ENCODE data around the gene DMTF1. TPM values are rescaled to one million over a fixed set of nuclear protein-coding genes. Genes with fewer than 3 reads are reported as not detected.

DMTF1 gene
- polyA plus RNA-seq, 3 donors, result 4.9 to 108 (median 8.3) TPM

DNA sequence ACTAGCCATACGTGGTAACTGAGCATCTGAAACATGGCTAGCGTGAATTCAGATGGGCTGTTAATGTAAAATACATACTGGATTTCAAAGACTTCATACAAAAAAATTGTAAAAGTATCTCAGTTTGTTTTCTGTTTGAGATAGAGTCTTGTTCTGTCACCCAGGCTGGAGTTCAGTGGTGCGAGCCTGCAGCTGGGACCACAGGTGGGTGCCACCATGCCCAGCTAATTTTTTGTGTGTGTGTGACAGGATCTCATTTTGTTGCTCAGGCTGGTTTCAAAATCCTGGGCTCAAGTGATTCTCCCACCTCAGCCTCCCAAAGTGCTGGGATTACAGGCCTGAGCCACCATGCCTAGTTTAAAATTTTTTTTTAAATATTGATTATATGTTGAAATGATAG, 62.8 kb downstream of the DMTF1 start:
- Histone ChIP-seq H3K27ac (ENCODE audit: low read depth in 1 of 2, low read length in 2 of 2) (no peak overlapping the region), H3K9ac (ENCODE audit: insufficient read depth, low read length, poor library complexity, severe bottlenecking) (no peak overlapping the region), H3K4me2 (replicated peaks; ENCODE audit: extremely low read depth, low read length, poor library complexity, severe bottlenecking) (no peak overlapping the region), H4K20me1 (ENCODE audit: insufficient read depth, low read length) (peaks cover 90% of the 10 kb centered on the region), H3K4me1 (ENCODE audit: control insufficient read depth in 1 of 2, insufficient read depth in 2 of 2, low read length in 2 of 2) (peaks cover 29 to 44% of the 10 kb centered on the region in 2 donors), H3K79me2 (ENCODE audit: insufficient read depth, low read length) (peaks cover 95% of the 10 kb centered on the region), H3K4me3 (replicated peaks in 1 of 3; ENCODE audit: low read depth in 2 of 3, low read length in 3 of 3) (no peak overlapping the region), H2AFZ (ENCODE audit: insufficient read depth, low read depth, low read length, poor library complexity, severe bottlenecking) (no peak overlapping the region), H3K27me3 (ENCODE audit: control insufficient read depth in 2 of 2, insufficient read depth in 2 of 2, low read length in 2 of 2) (no peaks in the 10 kb centered on the region), H3K9me3 (replicated peaks in 1 of 2; ENCODE audit: control insufficient read depth in 1 of 2, insufficient read depth in 1 of 2, low read length in 2 of 2) (no peaks in the 10 kb centered on the region), H3K36me3 (replicated peaks in 1 of 2; ENCODE audit: control insufficient read depth in 1 of 2, insufficient read depth in 2 of 2, low read length in 2 of 2) (peaks cover 5 to 9% of the 10 kb centered on the region in 2 donors)
- H3K36me3 Mint-ChIP-seq, result peaks cover 3 to 10% of the 10 kb centered on the region in 2 donors
- H3K27me3 Mint-ChIP-seq (ENCODE audit: low read depth in 3 of 3), result no peaks in the 10 kb centered on the region
- peaks cover 49% of the 10 kb centered on the region for H3K4me1 Mint-ChIP-seq
- intact Hi-C loops (cut with micrococcal nuclease), result loop anchor here (10.0 kb wide), 1 partner anchor 60 kb away; the partner anchor contains the start of gene DMTF1 (in 2 of the 2)
- H3K4me3 Mint-ChIP-seq, result no peak overlapping the region
- no peak overlapping the region for H3K27ac Mint-ChIP-seq
- DNase-seq, result no peak
- WGBS (ENCODE audit: insufficient coverage), result 89% methylated on average over 1 of the region's 3 CpGs
- H3K9me3 Mint-ChIP-seq, result peaks cover 0 to under 1% (median 0%) of the 10 kb centered on the region in 7 donors
- TF ChIP-seq CTCF (IDR thresholded peaks at IDR 0.05), result no peak

DNA sequence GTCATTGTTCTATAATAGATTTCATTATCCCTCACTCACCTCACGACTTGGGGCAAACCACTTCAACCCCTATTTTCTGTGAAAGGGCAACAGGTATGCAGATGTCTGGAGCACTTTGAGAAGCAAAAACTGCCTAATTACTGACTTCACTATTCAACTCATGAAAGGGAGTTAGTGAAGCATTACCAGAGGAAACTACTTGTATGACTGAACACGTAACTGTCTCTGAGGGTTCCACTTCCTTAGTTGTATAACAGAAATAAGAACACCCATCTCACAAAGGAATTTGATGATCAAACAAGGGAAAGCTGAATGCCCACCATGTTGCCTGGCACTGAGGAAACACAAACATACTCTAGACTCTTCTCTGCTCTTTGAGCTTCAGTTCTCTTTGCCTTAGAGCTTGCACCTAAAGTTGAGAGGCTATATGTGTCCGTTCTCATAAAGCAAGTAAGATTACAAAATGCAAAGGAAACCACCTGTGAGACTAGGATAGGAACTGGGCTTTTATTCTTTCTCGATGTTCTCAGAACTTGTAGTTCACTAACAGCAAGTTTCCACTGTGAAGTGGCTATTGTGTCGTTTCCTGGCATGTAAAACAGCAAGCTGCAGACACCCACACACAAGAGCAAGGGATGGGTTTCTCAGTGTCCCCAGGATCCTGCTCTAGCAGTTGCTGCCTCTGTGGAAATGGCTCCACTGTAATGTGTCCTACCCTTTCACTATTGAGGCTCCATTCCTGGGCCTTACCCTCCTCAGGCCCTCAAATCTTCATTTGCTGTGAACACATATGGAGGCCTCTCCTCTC, 64.7 kb downstream of the DMTF1 start:
- peak overlapping the region in 1 of 3 experiments; percentile 98 for H3K4me3 ChIP-seq (replicated peaks in 1 of 3; ENCODE audit: low read depth in 2 of 3, low read length in 3 of 3)
- Mint-ChIP-seq H3K4me3 (peak overlapping the region; percentile 9 to 16), H3K36me3 (peaks cover 0 to 8% of the 10 kb centered on the region in 2 donors), H3K9me3 (peaks cover 0 to 2% (median 0%) of the 10 kb centered on the region in 7 donors), H3K27me3 (ENCODE audit: low read depth in 3 of 3) (peaks cover 0 to 12% (median 10%) of the 10 kb centered on the region in 3 donors), H3K27ac (peak overlapping the region in 4 of 7 donors; percentile 14 to 60 (median 56)), H3K4me1 (peaks cover 56% of the 10 kb centered on the region)
- WGBS (ENCODE audit: insufficient coverage), result 32% methylated on average over 2 of the region's 5 CpGs
- peaks cover 76% of the 10 kb centered on the region for H3K79me2 ChIP-seq (ENCODE audit: insufficient read depth, low read length)
- peaks cover 71% of the 10 kb centered on the region for H4K20me1 ChIP-seq (ENCODE audit: insufficient read depth, low read length)
- H3K9me3 ChIP-seq (replicated peaks in 1 of 2; ENCODE audit: control insufficient read depth in 1 of 2, insufficient read depth in 1 of 2, low read length in 2 of 2), result no peaks in the 10 kb centered on the region
- no peak for TF ChIP-seq CTCF (IDR thresholded peaks at IDR 0.05)
- no peak overlapping the region for H3K9ac ChIP-seq (ENCODE audit: insufficient read depth, low read length, poor library complexity, severe bottlenecking)
- H3K36me3 ChIP-seq (replicated peaks in 1 of 2; ENCODE audit: control insufficient read depth in 1 of 2, insufficient read depth in 2 of 2, low read length in 2 of 2), result peaks cover 0 to 3% of the 10 kb centered on the region in 2 donors
- no peak for DNase-seq
- peak overlapping the region in 1 of 2 donors; percentile 44 for H3K27ac ChIP-seq (ENCODE audit: low read depth in 1 of 2, low read length in 2 of 2)
- peak overlapping the region; percentile 13 for H3K4me2 ChIP-seq (replicated peaks; ENCODE audit: extremely low read depth, low read length, poor library complexity, severe bottlenecking)
- peaks cover 34 to 54% of the 10 kb centered on the region in 2 donors for H3K4me1 ChIP-seq (ENCODE audit: control insufficient read depth in 1 of 2, insufficient read depth in 2 of 2, low read length in 2 of 2)
- intact Hi-C loops (cut with micrococcal nuclease), result loop anchor here (10.0 kb wide), 1 partner anchor 62 kb away; the partner anchor contains the start of gene DMTF1 (in 2 of the 2)
- no peak overlapping the region for H2AFZ ChIP-seq (ENCODE audit: insufficient read depth, low read depth, low read length, poor library complexity, severe bottlenecking)
- H3K27me3 ChIP-seq (ENCODE audit: control insufficient read depth in 2 of 2, insufficient read depth in 2 of 2, low read length in 2 of 2), result peaks cover 14% of the 10 kb centered on the region in 2 donors

Measured in CD14-positive monocyte (primary cell).